GM08714 (cell line): ENCODE measurements around the gene TUSC2.

Experiments
- H3K4me3 ChIP-seq: fragments of 200-500 bp; sonication (Bioruptor generic); 2 replicates; pipeline ENCODE4 v1.5.1; 2014; ENCODE audit warnings: mild to moderate bottlenecking, low read length, inconsistent platforms
- ZNF274 ChIP-seq: IDR thresholded peaks from 2 replicates; pipeline ENCODE4 v1.6.1; 2012; ENCODE audit warnings: mild to moderate bottlenecking, low read depth, low read length

TUSC2 gene

GRCh38 chr3:50347187-50347813, 19.3 kb upstream of the TUSC2 start:
- no peak for TF ChIP-seq ZNF274
- no peak overlapping the region for H3K4me3 ChIP-seq

- TF ChIP-seq ZNF274 = no peak
These were observed 17.7 kb upstream of the TUSC2 start, which contains the start of gene ZMYND10 for GRCh38 chr3:50345586-50346234. Gene ZMYND10 (minus strand): TSS chr3:50345732. CDS start chr3:50345579, 153 bp downstream.

GRCh38 chr3:50345008-50345407, 17.0 kb upstream of the TUSC2 start:
- H3K4me3 ChIP-seq = no peak overlapping the region

More at GRCh38 chr3:50345586-50346234, 17.7 kb upstream of the TUSC2 start, which contains the start of gene ZMYND10:
- peak within 1 kb of the TSS; percentile 26; the same call in 1 of the 2 replicates for H3K4me3 ChIP-seq

GRCh38 chr3:50342813-50343633, 15.0 kb upstream of the TUSC2 start:
- H3K4me3 ChIP-seq = no peak overlapping the region
- no peak for TF ChIP-seq ZNF274

More at GRCh38 chr3:50345008-50345407, 17.0 kb upstream of the TUSC2 start:
- no peak for TF ChIP-seq ZNF274

- no peak for TF ChIP-seq ZNF274
- no peak overlapping the region for H3K4me3 ChIP-seq
These were observed 14.1 kb upstream of the TUSC2 start for GRCh38 chr3:50341996-50342650.

DNA sequence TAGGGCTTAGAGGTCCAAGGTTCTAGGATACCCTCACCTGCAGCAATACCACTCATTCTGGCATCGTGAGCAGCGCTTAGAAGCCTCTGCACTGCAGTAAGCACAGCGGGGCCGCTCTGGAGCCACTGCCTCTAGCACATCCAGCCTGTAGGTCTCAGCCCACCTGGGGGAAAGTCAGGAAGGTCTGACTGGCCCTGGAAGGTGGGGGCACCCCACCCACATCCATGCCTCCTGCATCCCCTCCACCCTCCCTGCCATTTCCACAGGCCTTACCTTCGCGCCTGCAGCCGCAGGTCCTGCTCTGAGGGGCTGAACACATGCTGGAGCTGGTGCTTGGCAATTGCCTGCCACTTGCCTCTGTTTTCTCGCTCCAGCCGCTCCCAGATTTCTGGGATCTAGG, 13.5 kb upstream of the TUSC2 start:
- no peak for TF ChIP-seq ZNF274
- peak overlapping the region; percentile 70; the same call in 1 of the 2 replicates for H3K4me3 ChIP-seq

DNA sequence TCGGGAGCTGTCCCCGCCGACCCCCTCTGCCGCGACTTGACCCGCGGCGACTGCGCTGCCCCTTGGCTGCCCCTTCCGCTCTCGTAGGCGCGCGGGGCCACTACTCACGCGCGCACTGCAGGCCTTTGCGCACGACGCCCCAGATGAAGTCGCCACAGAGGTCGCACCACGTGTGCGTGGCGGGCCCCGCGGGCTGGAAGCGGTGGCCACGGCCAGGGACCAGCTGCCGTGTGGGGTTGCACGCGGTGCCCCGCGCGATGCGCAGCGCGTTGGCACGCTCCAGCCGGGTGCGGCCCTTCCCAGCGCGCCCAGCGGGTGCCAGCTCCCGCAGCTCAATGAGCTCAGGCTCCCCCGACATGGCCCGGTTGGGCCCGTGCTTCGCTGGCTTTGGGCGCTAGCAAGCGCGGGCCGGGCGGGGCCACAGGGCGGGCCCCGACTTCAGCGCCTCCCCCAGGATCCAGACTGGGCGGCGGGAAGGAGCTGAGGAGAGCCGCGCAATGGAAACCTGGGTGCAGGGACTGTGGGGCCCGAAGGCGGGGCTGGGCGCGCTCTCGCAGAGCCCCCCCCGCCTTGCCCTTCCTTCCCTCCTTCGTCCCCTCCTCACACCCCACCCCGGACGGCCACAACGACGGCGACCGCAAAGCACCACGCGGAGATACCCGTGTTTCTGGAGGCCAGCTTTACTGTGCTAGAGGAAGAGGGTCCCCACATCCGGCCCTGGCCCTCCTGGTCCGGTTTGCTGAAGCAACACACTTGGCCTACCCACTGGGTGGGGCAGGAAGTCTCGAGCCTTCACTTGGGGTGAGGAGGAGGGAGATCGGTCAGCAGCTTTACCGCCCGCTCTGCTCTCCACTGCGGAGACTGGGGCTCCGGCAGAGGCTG, 12.7 kb upstream of the TUSC2 start, which contains the start of gene RASSF1:
Gene RASSF1 (minus strand): TSS at position 389 of the 882 bp plus-strand sequence. CDS start 31 bp downstream, at position 358.
- no peak for TF ChIP-seq ZNF274
- peak within 1 kb of the TSS; percentile 70; the same call in 1 of the 2 replicates for H3K4me3 ChIP-seq

GRCh38 chr3:50340147-50340447, 12.1 kb upstream of the TUSC2 start:
- peak overlapping the region; percentile 70; the same call in 1 of the 2 replicates for H3K4me3 ChIP-seq
- TF ChIP-seq ZNF274 = no peak

DNA sequence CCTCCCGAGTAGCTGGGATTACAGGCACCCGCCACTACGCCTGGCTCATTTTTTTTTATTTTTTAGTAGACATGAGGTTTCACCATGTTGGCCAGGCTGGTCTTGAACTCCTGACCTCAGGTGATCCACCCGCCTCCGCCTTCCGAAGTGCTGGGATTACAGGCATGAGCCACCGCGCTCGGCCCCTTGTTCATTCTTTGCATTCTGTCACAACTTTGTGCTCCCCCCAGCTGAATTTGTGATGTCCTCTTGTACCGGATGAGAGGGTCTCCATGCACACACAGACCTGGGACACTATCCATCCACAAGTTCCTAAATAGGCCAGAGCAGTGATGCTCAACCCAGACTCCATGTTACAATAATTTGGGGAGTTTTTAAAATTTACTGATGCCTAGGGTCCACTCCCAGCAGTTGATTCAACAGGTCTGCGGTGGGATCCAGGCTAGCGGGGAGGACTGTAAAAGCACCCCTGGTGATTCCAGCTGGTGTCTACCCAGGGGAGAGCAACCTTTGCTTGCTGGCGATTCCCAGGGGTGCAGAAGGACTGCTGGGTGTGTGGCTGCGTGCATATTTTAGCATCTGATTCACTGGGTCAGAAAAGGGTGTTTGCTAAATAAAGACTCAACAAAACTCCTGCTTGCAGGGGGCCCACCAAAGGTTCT, 11.6 kb upstream of the TUSC2 start:
- peak overlapping the region; percentile 70; the same call in 1 of the 2 replicates for H3K4me3 ChIP-seq
- TF ChIP-seq ZNF274 = no peak

DNA sequence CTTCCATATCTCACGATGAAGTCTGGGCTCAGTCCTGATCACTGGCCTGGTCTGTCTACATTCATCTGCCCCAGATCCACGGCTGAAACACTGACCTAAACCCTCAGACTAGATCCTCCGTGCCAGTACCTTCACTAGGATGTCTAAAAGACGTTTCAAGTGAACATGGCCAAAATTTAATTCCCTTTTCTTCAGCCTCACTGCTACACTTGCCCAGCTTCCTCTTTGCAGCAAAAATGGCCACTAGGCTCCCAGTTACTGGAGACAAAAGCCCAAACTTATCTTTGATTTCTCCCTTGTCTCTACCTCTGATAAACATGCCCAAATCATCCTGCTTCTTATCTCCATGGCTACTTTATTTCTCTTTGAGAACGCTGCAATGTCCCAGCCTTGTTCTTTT, 10.9 kb upstream of the TUSC2 start:
- peak overlapping the region; percentile 70; the same call in 1 of the 2 replicates for H3K4me3 ChIP-seq
- no peak for TF ChIP-seq ZNF274

DNA sequence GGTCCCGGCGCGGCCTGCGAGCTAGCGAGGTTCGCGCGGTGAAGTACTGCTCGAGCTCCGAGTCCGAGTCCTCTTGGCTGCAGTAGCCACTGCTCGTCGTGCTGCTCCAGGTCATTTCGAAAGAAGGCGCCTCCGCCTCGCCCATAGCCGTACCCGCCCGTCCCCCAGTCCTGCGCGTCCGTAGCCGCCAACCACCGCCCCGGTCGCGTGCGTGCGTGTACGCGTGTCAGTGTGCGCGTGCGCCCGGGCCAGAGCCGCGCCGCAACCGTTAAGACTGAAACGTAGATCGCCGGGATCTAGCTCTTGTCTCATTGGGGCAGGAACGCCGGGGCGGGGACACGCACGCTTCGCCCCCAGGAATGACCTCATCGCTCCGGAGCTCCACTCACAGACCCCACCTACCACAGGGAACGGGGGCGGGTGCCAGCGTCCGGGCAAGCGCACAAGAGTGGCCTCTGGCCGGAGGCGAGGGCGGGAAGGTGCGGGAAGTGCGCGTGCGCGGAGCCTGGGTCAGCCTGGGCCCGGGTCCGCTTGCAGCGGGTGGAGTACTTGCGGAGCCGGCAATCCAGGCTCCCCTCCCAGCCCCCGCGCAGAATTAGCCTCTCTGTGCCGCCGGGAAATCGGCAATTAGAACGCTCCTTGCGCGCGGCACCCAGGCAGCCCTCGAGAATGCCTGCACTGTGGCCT, 9.3 kb upstream of the TUSC2 start:
- H3K4me3 ChIP-seq = peak overlapping the region; percentile 71
- TF ChIP-seq ZNF274 = no peak
